HTERT RPE-1 (cell line): ENCODE measurements around the gene CIAPIN1.
"Not testable (repeated sequence)": the region's sequence is repeated elsewhere in the genome, so short reads cannot be mapped to it uniquely, and the experiment has no call there.

ENCODE experiments used
- in situ Hi-C: fragments of 300-500 bp; cut with MboI; formaldehyde crosslinking; loops from 4 replicates; pipeline ENCODE4 v1.14.3; 2020; ENCODE audit warnings: low sequenced_read_pairs

The CIAPIN1 gene

GRCh38 chr16:57444711-57445110 lies 2.5 kb downstream of the CIAPIN1 start:
- in situ Hi-C loops, result no loop called here

- in situ Hi-C loops, result not testable (repeated sequence)
Observed at GRCh38 chr16:57440551-57440950, 6.6 kb downstream of the CIAPIN1 start.

GRCh38 chr16:57439947-57440346 lies 7.2 kb downstream of the CIAPIN1 start:
- in situ Hi-C loops, result not testable (repeated sequence)

GRCh38 chr16:57435838-57436237 lies 11.3 kb downstream of the CIAPIN1 start:
- in situ Hi-C loops, result no loop called here

- in situ Hi-C loops, result no loop called here
Observed at GRCh38 chr16:57434003-57434402, 13.2 kb downstream of the CIAPIN1 start.

- in situ Hi-C loops, result no loop called here
Observed at GRCh38 chr16:57432989-57433388, 14.2 kb downstream of the CIAPIN1 start.

GRCh38 chr16:57432505-57432904 lies 14.7 kb downstream of the CIAPIN1 start:
- in situ Hi-C loops, result no loop called here

GRCh38 chr16:57430955-57431354 lies 16.2 kb downstream of the CIAPIN1 start:
- in situ Hi-C loops, result no loop called here

GRCh38 chr16:57427824-57428223 lies 19.4 kb downstream of the CIAPIN1 start:
- in situ Hi-C loops, result no loop called here

- in situ Hi-C loops, result no loop called here
Observed at GRCh38 chr16:57427307-57427706, 19.9 kb downstream of the CIAPIN1 start.

- in situ Hi-C loops, result no loop called here
Observed at GRCh38 chr16:57426356-57426755, 20.8 kb downstream of the CIAPIN1 start.

GRCh38 chr16:57424583-57424982 lies 22.6 kb downstream of the CIAPIN1 start:
- in situ Hi-C loops, result no loop called here

GRCh38 chr16:57423152-57423551 lies 24.0 kb downstream of the CIAPIN1 start:
- in situ Hi-C loops, result no loop called here

- in situ Hi-C loops, result no loop called here
Observed at GRCh38 chr16:57422026-57422944, 24.9 kb downstream of the CIAPIN1 start.

- in situ Hi-C loops, result no loop called here
Observed at GRCh38 chr16:57419506-57419905, 27.7 kb downstream of the CIAPIN1 start.

- in situ Hi-C loops, result no loop called here
Observed at GRCh38 chr16:57416084-57416483, 31.1 kb downstream of the CIAPIN1 start.

GRCh38 chr16:57413733-57414132 lies 33.5 kb downstream of the CIAPIN1 start:
- in situ Hi-C loops, result no loop called here

GRCh38 chr16:57413301-57413730 lies 33.9 kb downstream of the CIAPIN1 start:
- in situ Hi-C loops, result no loop called here

GRCh38 chr16:57412584-57412983 lies 34.6 kb downstream of the CIAPIN1 start:
- in situ Hi-C loops, result no loop called here

- in situ Hi-C loops, result no loop called here
Observed at GRCh38 chr16:57411362-57411976, 35.7 kb downstream of the CIAPIN1 start.

GRCh38 chr16:57409870-57410587 lies 37.2 kb downstream of the CIAPIN1 start:
- in situ Hi-C loops, result no loop called here

- in situ Hi-C loops, result no loop called here
Observed at GRCh38 chr16:57409065-57409464, 38.1 kb downstream of the CIAPIN1 start.
